HG02852 (cell line): Measurements from ENCODE around the gene IGF2BP3.
"Not testable (repeated sequence)": the region's sequence is repeated elsewhere in the genome, so short reads cannot be mapped to it uniquely, and the experiment has no call there.

ENCODE experiments used
- ATAC-seq: cut with Tn5 transposase; IDR thresholded peaks from one replicate; pipeline ENCODE4 v1.9.1; 2021; ENCODE audit warnings: mild to moderate bottlenecking, moderate library complexity; ENCODE audit not compliant: unreplicated experiment

IGF2BP3 gene

GRCh38 chr7:23343806-23344475 is 126.3 kb downstream of the IGF2BP3 start:
- no peak for ATAC-seq

DNA sequence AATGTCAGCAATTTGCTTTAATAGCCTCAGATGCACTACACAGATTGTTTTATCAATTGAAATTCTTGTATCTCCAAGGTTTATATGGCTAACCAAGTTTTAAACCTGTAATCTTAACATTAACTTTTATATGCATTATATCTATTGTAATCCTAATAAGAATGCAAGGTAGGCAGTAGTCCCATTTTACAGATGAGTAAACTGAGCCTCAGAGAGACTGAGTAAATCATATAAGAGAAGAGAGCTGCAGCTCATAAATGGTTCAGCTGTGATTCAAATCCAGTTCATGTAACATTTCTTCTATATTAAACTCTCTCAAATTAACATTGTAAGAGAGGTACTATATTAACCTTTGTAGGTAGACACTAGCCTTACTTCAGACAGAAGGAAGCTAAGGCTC is 127.2 kb downstream of the IGF2BP3 start:
- no peak for ATAC-seq

DNA sequence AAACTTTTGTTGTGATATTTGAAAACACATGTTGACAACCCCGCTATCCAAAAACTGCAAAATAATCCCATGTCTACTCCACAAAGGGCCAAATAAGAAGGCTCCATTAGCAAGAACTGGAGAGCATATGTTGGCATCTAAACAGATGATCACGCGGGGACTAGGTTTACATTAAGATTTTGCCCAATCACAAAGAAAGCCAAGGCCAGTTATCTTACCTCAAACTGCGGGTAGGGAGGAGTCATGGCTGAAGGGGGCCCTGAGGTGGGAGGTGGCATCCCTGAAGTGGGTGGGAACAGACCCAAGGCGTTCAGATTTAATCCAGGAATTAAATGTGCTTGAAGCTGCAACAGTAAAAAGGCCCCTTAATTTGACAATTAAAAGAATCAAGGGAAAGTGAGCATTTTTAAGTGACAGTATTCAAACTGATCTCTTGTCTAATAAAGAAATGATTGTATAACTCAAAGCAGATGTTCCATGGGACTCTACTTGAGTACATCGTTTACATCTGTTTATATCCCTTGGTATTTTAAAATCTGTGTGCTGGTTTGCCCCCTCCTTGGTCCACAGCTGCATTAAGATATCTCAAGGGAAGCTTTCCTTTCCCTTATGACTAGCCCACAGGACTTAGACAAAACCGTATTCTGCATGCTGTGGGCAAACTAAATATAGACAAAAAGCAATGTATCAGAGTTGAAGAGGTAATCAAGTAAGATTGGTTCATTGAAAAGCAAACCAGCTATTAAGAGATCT is 128.3 kb downstream of the IGF2BP3 start:
- ATAC-seq = no peak

- ATAC-seq = no peak
These were observed 131.4 kb downstream of the IGF2BP3 start for GRCh38 chr7:23338863-23339262.

GRCh38 chr7:23338439-23338838 is 131.9 kb downstream of the IGF2BP3 start:
- ATAC-seq = no peak

- no peak for ATAC-seq
These were observed 132.9 kb downstream of the IGF2BP3 start for GRCh38 chr7:23337374-23337773.

DNA sequence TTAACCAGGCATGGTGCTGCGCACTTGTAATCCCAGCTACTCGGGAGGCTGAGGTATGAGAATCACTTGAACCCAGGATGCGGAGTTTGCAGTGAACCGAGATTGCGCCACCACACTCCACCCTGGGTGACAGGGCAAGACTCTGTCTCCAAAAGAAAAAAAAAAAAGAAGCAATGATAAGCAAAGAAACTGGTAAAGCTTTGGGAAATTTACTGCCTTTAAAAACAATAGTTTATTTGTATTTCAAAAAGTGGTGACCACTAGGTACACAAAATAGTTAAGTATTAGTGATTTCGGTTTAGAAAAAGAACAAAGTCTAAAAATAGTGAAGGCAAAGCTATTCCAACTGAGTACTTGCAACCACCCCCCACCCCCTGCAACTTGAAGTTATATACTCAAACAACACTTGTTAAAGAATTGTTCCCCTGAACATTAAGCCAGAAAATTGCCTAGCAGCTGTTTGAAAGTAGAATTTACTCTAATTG is 133.4 kb downstream of the IGF2BP3 start:
- ATAC-seq = no peak

- no peak for ATAC-seq
These were observed 134.2 kb downstream of the IGF2BP3 start for GRCh38 chr7:23336086-23336485.

DNA sequence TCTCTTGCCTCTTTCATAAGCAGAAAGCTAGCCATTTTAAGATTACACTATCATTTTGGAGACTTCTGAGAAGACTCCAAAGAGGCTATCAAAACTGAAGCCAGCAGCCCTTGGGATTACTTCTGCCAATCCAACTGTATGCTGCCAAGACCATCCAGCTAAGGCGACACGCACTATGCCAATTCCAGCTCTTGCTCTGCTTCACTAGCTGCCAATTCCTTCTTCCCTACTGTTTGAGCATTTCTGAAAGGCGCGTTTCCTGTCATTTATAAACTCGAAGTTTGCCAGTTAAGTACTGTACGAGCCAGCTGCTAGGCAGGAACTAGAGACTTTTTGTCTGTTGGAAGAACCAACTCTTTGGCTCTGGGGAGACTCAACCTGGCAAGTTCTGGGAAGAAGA is 134.7 kb downstream of the IGF2BP3 start:
- no peak for ATAC-seq

- ATAC-seq = no peak
These were observed 135.2 kb downstream of the IGF2BP3 start for GRCh38 chr7:23335136-23335535.

- no peak for ATAC-seq
These were observed 135.7 kb downstream of the IGF2BP3 start for GRCh38 chr7:23334482-23335056.

- ATAC-seq = no peak
These were observed 136.5 kb downstream of the IGF2BP3 start for GRCh38 chr7:23333671-23334246.

DNA sequence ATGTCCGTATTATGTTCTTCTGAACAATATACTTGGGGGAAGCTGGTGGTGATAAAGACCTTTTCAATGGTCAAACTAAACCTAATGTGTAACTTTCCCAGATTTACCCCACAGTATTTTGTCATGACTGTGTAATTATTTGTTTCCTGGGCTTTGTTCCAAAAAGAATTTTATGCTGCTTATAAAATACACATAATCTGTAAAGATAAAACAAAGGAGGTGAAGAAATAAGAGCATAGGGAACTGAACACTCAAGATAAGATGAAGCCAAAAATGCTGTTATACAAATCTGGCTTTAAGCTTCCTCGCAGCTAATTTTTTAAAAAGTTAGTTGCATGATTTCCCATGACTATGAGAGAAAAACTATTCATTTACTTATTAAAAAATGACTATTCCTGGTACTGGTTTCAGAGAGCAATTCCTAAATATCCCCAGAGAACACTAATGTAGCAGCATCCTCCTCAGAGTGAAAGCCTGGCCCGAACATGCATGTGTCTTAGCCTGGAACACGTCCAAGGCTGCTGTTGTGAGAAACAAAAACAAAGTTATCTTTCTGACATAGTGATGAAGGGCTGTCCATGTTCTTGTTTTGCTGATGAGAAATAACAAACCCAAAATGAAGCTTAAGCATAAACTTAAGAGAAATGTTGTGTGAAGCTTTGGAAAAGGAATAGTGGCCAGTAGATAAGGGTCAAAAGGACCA is 137.2 kb downstream of the IGF2BP3 start:
- no peak for ATAC-seq

DNA sequence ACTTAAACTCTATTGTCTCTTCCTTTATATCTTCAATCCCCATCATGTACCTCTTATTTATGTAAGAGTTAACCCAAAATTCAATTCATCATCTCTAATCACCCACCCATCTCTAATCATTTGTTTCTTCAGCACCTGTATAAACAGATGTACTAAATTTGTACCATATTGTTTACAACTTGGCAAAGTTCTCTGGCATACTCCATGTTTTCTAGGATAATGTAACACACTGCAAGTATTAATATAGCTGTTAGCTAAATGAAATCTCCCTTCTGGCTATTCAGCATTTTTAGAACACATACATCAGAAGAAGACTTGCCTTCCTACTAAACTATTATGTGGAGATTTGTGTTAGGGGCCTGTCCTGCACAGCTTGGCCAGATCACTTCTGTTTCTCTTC is 138.1 kb downstream of the IGF2BP3 start:
- ATAC-seq = no peak

GRCh38 chr7:23331132-23331531 is 139.2 kb downstream of the IGF2BP3 start:
- ATAC-seq = no peak

DNA sequence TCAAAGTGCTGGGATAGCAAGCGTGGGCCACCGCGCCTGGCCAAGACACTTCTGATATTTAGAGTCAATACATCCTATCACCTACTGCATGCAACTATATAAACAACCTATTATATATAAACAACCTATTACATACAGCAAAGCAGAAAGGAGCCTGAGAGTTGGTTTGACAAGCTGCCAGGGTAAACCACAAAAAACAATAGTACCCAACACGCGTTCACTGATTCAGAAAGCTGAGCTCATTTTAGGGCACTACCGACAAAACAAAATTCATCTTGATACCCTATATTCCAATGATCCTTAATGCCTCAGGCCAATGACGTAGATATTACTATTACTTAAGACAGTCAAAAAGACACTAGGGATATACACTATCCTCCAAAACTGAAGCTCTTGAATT is 154.9 kb downstream of the IGF2BP3 start:
- ATAC-seq = no peak

- not testable (repeated sequence) for ATAC-seq
These were observed 158.2 kb downstream of the IGF2BP3 start for GRCh38 chr7:23312141-23312540.

DNA sequence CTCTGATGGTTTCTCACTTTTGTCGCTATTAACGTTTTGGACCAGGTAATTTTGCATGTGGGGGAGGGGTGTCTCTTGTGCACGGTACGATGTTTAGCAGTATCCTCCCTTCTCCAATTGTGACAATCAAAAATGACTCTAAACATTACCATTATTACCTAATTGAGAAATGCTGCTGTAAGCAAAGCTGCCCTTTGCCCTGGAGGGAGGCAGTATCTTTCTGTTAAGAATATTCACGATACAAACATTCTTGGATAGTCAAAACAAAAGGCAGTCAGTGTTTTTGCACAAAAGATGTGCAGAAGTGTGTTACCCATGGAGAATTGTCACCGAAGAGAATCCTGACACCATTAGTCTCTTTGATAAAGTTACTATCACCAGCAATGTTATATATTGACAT is 161.5 kb downstream of the IGF2BP3 start:
- ATAC-seq = no peak

GRCh38 chr7:23306936-23307521 is 163.3 kb downstream of the IGF2BP3 start:
- no peak for ATAC-seq

- ATAC-seq = no peak
These were observed 170.5 kb downstream of the IGF2BP3 start for GRCh38 chr7:23299770-23300300.
